GM19467 (cell line): Measurements from ENCODE around the gene KCNQ5.

ENCODE experiments used
- ATAC-seq: cut with Tn5 transposase; IDR thresholded peaks from one replicate; pipeline ENCODE4 v1.9.1; 2021; ENCODE audit warnings: mild to moderate bottlenecking, moderate library complexity; ENCODE audit not compliant: unreplicated experiment

The KCNQ5 gene

DNA sequence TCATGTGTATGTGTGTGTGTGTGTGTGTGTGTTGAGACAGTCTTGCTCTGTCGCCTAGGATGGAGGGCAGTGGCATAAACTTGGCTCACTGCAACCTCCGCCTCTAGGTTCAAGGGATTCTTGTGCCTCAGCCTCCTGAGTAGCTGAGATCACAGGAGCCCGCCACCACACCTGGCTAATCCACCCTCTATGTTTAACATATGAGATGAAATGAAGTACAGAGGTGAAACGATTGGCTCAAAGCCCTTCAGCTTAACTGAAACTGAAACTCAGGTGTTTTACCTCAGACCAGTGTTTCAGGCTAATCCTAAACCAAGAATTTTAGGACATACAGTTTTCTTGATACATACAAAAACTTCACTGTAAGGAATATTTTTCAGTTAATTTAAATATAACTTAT, 167.3 kb downstream of the KCNQ5 start:
- no peak for ATAC-seq

DNA sequence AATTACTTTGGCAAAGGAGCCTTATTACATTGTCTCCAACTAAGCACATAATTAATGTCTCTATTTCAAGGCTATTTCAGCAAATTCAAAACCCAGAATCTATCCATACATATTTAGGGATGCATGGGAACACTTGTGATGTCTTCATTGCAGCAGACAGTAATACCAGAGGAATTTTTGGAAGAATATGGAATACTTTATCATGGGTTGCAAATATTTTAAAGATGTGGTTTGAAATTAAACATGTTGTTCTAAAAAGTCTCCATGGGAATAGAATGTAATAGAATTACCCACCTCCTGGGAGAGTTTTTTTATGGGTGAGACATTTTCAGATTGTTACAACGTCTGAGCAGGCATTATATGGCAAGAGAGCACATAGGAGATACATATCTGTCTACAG, 170.8 kb downstream of the KCNQ5 start:
- no peak for ATAC-seq

DNA sequence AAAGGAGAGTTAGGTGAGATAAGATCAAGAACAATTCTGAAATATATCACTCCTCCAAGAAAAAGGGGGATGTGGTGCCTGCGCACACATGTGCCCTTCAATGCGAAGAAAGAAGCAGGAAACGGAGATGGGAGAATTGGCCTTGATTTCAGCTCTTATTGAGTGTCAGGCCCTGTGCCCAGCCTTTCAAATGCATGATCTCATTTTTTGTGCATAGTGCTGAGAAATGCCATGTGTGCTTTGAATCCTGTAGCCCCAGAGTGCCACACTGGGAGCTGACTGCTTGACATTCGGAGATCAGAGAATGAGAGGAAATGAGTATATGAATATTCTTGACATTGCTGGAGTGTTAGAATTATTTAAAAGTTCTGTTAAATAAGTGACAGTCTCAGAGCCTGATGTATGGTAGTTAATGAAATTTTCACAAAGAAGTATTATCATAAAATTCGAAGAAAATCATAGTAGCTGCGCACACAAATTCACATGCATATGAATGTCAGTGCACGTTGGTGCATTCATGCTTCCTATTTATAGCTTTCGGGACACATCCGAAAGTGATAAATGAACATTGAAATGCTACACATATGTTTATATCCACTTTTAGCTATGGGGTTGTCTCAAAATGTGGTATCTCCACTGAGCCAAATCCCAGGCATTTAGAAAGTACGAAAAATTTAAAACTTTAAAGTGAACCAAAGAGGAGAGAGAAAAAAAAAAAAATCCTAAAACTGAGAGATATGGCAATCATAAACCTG, 172.0 kb downstream of the KCNQ5 start:
- no peak for ATAC-seq

DNA sequence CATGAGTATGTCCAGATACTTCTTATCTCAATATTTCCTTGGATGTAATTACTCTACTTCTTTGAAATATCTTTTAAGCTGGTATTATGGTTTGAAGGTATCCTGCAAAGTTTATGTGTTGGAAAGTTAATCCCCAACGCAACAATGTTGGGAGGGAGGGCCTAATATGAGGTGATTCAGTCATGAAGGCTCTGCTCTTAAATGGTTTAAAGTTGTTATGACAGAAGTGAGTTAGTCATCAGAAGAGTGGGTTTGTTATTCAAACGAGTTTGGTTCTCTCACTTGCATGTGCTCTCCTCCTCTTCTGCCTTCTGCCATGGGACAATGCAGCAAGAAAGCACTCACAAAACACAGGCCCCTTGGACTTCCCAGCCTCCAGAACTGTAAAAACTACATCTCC, 176.3 kb downstream of the KCNQ5 start:
- no peak for ATAC-seq

DNA sequence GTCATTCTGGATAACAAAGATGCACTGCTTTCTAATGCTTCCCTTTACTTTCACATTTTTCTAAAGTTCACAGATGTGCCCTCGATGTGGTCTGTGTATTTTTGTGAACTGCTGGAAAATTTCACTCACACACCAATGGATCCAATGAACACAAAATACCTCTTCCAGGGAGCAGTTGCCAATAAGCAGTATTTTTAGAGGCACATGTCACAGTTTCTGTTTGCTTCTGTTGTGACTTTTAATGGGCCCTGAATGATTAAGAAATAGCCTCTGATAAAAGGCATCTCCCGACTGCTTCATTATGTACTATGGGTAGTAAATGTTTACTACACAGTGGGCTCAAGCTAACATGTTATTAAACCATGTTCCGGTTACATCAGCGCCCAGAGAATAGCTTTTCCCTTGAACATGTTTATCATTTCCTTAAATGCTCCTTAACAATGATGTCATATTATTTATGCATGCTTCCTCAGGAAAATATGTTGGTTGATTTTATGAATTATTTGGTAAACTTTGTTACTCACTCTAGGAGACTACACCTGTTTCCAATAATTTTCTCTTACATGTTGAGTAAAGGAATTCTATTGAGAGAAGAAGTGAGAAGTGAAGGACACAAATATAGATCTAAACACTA, 188.0 kb downstream of the KCNQ5 start:
- no peak for ATAC-seq

DNA sequence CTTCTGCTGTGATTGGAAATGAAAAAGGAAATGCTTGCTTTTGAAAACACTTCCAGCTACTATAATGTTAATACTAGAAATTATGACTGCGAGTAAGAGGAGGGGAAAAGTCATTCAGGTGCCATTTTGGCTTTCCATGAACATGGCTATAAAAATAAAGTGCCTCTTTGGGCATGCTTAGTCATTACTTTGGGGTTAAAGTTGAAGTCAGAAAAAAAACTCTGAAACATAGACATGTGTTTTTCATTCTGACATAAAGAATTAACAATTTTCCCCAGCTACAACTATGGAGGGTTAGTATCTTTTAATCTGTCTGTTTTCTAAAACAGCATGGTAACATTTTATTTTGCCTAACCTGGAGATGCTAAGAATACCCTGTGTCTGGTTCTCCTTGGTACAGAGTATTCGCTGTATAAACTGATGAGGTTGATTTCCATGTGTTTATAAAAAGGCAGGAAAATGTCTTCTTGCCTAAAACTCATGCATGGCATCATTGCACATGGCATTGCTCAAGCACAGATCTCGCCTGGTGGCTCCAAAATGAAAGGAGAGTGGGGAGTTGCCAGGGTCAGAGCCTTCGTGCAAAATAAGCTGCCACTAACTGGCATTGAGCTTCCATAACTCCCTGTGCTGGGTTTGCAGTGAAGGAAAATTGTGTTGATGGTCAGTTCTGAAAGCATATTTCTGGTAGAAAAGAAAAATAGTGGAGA, 188.9 kb downstream of the KCNQ5 start:
- ATAC-seq, result no peak

DNA sequence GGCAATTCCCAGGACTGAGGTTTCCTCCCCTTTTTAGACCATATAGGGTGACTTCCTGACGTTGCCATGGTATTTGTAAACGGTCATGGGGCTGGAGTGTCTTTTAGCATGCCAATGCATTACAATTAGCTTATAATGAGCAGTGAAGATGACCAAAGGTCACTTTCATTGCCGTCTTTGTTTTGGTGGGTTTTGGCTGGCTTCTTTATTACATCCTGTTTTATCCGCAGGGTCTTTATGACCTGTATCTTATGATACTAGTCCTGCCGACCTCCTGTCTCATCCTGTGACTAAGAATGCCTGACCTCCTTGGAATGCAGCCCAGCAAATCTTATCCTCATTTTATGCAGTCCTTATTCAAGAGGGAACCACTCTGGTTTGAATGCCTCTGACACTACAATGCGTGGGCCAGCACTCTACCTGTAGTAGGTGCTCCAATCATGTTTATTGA, 190.1 kb downstream of the KCNQ5 start:
- ATAC-seq, result no peak

DNA sequence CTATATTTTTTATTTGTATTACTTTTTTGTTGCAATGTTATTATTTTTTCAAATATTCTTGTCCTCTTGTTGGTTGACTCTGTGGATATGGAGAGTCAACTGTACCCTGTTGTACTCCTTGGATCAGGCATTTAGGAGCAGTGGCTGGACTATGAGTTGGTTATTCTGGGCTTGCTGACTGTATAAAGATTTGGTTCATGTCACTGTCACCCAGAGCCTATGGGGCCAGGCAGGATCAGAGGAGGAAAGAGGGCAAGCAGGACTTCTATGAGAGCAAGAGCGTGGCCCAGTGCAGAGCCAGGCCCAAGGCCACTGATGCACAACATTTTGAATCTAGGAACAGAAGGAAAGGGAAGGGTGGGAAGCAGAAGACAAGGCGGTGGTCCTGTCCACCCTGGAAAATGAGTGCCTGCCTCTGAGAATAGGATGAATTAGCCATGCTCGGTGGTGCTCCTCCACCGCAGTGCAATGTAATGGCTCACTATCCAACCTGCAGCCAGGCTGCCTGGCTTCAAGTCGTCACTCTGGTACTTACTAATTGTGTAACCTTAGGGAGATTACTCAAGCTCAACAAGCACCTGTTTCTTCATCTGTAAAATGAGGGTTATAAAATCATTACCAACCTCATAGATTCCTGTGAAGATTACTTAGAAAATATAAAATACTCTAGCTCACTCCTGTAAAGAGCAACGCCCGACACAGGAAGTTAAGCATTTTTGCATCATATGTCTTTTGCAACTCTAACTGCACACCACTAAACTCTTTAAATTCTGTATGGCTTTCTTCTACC, 192.1 kb downstream of the KCNQ5 start:
- no peak for ATAC-seq

DNA sequence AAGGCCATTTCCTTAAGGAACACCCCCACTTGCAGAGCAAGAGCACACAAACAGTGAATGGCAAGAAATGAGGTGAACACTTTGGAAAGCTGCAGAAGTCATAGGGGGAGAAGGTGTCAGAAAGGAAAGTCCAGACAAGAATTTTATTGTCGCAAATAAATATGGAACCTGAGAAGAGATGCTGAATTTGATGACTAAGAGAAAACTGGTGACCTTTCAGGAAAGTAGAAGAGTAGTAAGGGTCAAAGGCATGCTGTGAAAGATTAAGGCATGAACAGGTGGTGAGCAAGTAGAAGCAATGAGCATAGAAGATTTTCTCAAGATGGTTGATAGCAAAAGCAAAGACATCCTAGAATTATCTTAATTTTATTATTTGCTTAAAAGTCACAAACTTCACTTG, 194.2 kb downstream of the KCNQ5 start:
- ATAC-seq, result no peak

DNA sequence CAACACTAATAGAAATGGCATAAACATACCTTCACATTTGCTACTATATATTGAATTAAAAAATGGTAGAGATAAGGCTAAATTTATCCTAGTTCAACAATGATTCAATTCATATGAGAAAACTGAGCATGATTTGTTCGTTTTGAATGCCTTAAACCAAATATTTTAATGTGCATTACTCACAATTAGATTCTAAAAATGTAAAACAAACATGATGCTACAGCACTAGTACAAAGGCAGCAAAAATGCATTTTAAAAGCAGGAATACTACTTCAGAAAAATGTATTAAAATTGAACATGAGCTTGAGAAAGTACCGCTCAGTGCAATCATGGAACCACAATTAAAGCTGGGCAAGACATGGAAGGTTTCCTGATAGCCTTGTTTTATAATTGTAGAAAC, 195.3 kb downstream of the KCNQ5 start:
- ATAC-seq, result no peak

DNA sequence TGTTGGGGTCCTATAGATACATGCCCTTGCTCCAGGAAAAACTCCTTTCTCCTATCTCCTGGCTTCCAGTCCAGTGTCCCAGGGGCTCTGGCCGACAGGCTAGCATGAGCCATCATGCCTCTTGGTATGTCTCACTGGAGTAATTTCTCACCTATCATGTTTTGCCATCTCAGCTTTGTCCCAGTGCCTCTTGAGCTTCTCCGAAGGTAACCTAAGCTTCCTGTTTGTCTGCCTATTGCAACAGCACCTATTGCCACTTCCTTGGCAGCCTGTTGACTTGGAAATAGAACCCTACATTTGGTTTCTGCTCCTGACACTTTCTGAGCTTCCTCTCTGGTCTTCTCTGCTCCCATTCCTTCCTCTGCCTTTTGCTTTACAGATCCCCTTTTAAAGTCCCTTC, 197.7 kb downstream of the KCNQ5 start:
- no peak for ATAC-seq

DNA sequence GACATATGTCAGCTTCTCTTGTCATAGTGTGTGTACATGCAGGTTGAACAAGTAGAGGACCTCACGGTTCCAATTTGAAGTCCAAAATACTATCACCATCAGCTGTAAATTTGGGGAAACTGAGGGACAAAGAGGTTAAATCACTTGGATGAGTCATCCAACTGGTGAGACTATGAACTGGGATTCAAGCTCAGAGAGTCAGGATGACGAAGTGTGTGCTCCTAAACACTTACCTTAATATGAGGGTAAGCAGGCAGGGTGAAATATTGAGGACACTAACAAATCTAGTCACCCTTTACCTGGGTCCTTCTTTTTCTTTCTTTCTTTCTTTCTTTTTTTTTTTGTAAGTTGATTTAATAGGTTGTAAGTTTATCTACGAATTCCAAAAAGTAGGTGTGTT, 198.3 kb downstream of the KCNQ5 start:
- no peak for ATAC-seq

DNA sequence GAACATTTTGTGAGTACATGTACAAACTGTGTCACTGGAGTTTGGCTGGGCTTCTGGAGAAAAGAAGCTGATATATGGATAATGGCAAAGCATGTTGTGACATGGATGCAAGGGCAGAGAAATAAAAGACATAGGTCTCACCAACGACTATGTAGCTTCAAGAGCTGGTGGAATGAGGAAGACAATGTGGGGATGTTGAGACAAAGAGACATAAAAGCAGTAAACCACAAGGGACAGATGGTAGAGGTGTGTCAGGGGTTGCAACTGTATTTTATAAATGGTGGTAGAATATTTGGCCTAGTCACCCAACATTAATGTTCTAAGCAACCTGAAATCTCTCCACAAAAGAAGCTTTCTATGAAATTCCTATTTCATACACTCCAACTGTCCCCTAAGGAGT, 199.0 kb downstream of the KCNQ5 start:
- no peak for ATAC-seq

DNA sequence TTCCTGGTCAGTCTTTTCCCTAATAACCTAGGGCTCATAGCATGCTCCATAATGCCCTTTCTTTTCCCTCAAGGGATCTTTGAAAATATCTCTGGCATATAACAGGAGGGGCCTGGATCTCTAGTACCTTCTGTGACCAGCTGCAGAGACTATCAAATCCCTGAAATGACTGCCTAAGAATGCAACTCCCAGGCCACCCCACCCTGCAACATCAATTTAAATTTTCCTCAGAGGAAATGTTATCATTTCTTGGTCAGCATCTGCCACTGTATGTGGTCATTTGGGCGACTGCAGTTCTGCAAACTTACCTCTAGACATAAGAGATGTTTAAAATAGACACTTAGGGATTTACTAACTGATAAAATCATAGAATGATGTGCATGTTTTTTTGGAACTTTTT, 200.2 kb downstream of the KCNQ5 start:
- ATAC-seq, result no peak

DNA sequence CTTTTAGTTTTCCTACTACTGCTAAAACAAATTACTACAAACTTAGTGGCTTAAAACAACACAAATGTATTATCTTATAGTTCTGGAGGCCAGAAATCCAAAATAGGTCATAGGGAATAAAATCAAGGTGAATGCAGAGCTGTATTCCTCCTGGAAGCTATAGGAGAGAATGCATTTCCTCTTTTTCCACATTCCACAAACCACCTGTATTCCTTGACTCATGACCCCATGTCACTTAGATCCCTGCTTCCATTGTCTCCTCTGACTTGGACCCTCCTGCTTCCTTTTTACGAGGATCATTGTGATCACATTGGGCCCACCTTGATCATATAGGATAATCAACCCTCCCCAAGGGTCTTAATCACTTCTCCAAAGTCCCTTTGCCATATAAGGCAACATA, 200.8 kb downstream of the KCNQ5 start:
- ATAC-seq, result no peak

DNA sequence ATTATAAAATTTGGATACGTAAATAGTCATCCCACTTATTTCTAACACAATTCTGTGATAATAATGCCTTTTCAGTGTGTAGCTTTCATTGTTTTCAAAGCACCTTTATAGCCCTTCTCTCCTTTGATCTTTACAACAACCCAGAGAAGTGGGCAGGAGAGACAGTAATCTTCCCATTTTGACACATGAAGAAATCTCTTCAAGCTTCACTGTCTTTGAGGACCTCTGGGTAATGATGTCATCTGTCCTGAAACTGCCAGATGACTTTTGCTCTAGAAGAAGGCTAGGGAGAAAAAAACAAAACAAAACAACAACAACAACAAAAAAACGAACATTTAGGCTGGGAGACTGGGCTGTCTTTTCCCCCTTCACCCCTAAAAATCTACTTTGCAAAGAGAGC, 203.0 kb downstream of the KCNQ5 start:
- ATAC-seq, result no peak

DNA sequence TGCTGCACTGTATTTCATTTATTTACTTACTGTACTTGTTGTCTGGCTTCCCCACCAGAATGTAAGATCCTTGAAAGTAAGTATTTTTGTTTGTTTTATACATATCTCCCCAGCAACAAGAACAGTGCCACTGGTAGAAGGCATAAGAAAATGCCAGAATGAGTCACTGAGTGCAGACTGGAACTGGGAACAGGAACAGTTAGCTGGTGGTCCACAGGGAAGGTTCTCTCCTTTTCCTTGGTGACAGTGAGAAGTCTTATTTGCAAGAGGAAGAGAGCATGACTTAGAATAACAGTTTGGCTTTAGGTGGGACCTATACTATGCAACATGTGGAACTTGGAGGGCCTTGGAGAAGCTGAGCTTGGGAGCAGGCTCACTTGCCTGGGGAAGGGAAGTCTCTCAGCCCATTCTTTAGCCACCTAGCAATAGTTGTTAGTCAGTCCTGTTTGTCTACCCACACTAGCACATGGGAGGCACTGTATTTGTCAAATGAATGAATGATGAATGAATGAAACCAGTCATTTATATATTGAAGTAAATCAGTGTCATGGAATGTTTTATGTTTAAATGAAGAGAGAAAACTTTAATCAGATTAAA, 203.5 kb downstream of the KCNQ5 start:
- ATAC-seq, result no peak

DNA sequence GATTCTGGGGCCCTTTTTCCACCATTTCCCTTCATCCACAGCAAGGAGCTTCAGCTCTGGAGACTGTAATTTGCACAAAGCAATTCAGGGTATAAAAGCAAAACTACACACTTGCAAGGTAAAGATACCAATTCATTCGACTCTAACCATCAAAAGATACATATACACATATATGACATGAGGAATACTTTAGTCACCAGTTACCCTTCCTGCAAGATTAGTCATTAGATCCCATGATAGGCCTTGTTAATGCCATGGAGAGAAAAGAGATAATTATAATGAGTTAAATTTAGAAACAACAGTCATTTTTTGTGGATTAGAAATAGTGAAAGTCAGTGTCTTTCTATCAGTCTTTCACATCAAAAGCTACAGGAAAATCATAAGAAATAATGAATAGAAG, 204.2 kb downstream of the KCNQ5 start:
- ATAC-seq, result no peak

DNA sequence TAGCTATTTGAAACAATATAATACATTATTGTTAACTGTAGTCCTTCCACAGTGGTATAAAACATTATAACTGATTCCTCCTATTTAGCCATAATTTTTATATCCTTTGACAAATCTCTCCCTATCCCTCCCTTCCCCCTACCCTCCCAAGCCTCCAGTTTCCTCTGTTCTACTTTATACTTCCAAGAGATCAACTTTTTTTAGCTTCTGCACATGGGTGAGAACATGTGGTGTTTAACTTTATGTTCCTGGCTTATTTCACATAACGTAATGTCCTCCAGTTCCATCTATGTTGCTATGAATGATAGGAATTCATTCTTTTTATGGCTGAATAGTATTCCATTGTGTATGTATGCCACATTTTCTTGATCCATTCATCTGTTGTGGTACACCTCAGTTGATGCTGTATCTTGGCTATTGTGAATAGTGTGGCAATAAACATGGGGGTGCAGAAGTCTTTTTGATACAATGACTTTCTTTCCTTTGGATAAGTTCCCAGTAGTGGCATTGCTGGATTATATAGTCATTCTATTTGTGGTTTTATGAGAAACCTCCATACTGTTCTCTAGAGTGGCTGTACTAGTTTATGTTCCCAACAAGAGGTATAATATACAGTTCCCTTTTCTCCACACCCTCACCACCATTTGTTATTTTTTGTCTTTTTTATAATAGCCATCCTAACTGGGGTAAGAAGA, 205.0 kb downstream of the KCNQ5 start:
- no peak for ATAC-seq

DNA sequence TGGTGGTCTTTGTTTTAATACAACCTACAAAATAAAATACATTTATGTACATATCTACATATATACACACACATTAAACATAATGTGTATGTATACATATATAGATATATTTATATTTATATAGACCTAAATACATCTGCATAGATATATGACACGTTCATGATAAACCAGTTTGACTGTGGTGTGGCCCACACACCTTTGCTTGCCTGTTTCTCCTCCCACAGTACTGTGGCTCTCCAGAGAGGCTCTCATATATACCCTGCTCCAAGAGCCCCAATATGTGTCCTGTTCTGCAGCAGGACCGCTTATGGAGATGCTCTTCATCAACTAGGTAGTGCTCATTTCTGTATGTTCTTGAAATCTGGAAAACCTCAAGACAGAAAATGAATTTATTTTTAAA, 207.0 kb downstream of the KCNQ5 start:
- ATAC-seq, result no peak
